Natural killer cell (primary cell): Measurements from ENCODE around the gene CRYBB2. TPM values are rescaled to one million over a fixed set of nuclear protein-coding genes. Genes with fewer than 3 reads are reported as not detected.
A peak's percentile ranks its signal among the peaks of the same experiment; 100 is the strongest.
"Not testable (repeated sequence)": the region's sequence is repeated elsewhere in the genome, so short reads cannot be mapped to it uniquely, and the experiment has no call there.

Experiments
- ATAC-seq, 3 donors: fragments of 150-1000 bp in 2 of 3; fragments of 200-7000 bp in 1 of 3; cut with Tn5 transposase; 1 replicate in 1 of 3; 2 replicates in 2 of 3; pipeline ENCODE4 v1.10.0; 2021; ENCODE audit warnings: mild to moderate bottlenecking in 2 of 3, moderate library complexity in 2 of 3
- DNase-seq, 2 donors: peaks; one replicate each; pipeline versions ENCODE4 v3.0.0 to v3.0.0-alpha.2; 2013 to 2021; ENCODE audit warnings: mixed read lengths in 1 of 2
- H3K27ac ChIP-seq: one replicate; pipeline ENCODE4 v1.5.1; 2013; ENCODE audit warnings: mild to moderate bottlenecking, low read length
- H3K27me3 ChIP-seq: one replicate; pipeline ENCODE4 v1.6.1; 2013; ENCODE audit warnings: low read length; ENCODE audit not compliant: control insufficient read depth, insufficient read depth
- H3K36me3 ChIP-seq: one replicate; pipeline ENCODE4 v1.6.1; 2013; ENCODE audit warnings: low read length; ENCODE audit not compliant: control insufficient read depth, insufficient read depth
- H3K4me1 ChIP-seq: one replicate; pipeline ENCODE4 v1.6.1; 2013; ENCODE audit warnings: low read length; ENCODE audit not compliant: control insufficient read depth, insufficient read depth
- H3K4me3 ChIP-seq: one replicate; pipeline ENCODE4 v1.5.1; 2013; ENCODE audit warnings: low read length
- H3K9me3 ChIP-seq: one replicate; pipeline ENCODE4 v1.6.1; 2013; ENCODE audit warnings: low read length; ENCODE audit not compliant: control insufficient read depth, insufficient read depth
- H3K27ac Mint-ChIP-seq, 2 donors: one replicate each; pipeline ENCODE4 v1.8.0; 2022; ENCODE audit warnings: mild to moderate bottlenecking in 2 of 2, mixed read lengths in 2 of 2, moderate library complexity in 1 of 2
- H3K27me3 Mint-ChIP-seq, 2 donors: one replicate each; pipeline ENCODE4 v1.8.0; 2022; ENCODE audit warnings: low read depth in 2 of 2, mixed read lengths in 2 of 2
- H3K36me3 Mint-ChIP-seq: one replicate; pipeline ENCODE4 v1.8.0; 2022; ENCODE audit warnings: mixed read lengths
- H3K4me1 Mint-ChIP-seq, 2 donors: one replicate each; pipeline ENCODE4 v1.8.0; 2022; ENCODE audit warnings: mixed read lengths in 2 of 2
- H3K4me3 Mint-ChIP-seq: one replicate; pipeline ENCODE4 v1.8.0; 2022; ENCODE audit warnings: mild to moderate bottlenecking, moderate library complexity, mixed read lengths
- H3K9me3 Mint-ChIP-seq, 2 donors: one replicate each; pipeline ENCODE4 v1.8.0; 2022; ENCODE audit warnings: mixed read lengths in 2 of 2
- CTCF ChIP-seq: fragments of 200-600 bp; IDR thresholded peaks from one replicate; pipeline ENCODE4 v1.8.0; 2022; ENCODE audit warnings: antibody characterized with exemption
- WGBS: methylation state at CpG from one replicate; pipeline ENCODE4 v1.1.7; 2013; ENCODE audit warnings: missing lambda C conversion rate; ENCODE audit not compliant: insufficient coverage; 5-methylcytosine and 5-hydroxymethylcytosine counted together
- intact Hi-C: fragments of 100-400 bp; cut with micrococcal nuclease; formaldehyde crosslinking; loops from one replicate; pipeline ENCODE4 v1.14.2; 2022
- total RNA-seq, 4 donors: library from RNA; stranded (reverse); fragments of 120-200 nt in 1 of 4; gene quantifications; one replicate each; pipeline versions ENCODE4 v1.2.3 to v1.2.4, GENCODE V29; 2013 to 2022

Gene CRYBB2
- total RNA-seq, 3 donors from 2014 or later (not counting 1 experiment from before 2014, with no cell fraction given) = not detected

- Histone ChIP-seq H3K27ac (no peak overlapping the region), H3K4me1 (no peaks in the 10 kb centered on the region), H3K4me3 (no peak overlapping the region), H3K27me3 (no peaks in the 10 kb centered on the region), H3K9me3 (no peaks in the 10 kb centered on the region), H3K36me3 (no peaks in the 10 kb centered on the region)
- Mint-ChIP-seq H3K27me3 (peaks cover 18 to 23% of the 10 kb centered on the region in 2 donors), H3K9me3 (peaks cover 0 to 2% of the 10 kb centered on the region in 2 donors), H3K27ac (no peak overlapping the region), H3K4me1 (no peaks in the 10 kb centered on the region), H3K4me3 (no peak overlapping the region), H3K36me3 (no peaks in the 10 kb centered on the region)
- no peak for TF ChIP-seq CTCF
- DNase-seq = no peak
- 95% methylated on average over 12 of the region's 13 CpGs for WGBS
- intact Hi-C loops = no loop called here
- ATAC-seq = peak in 1 of 3 donors; percentile 20
Measured at GRCh38 chr22:25228822-25229221, 9.4 kb downstream of the CRYBB2 start.

- intact Hi-C loops, H3K4me3 ChIP-seq: not testable (repeated sequence)
Measured at GRCh38 chr22:25230760-25231159, 11.3 kb downstream of the CRYBB2 start.

GRCh38 chr22:25232301-25232700, 12.9 kb downstream of the CRYBB2 start:
- 88% methylated on average over 5 of the region's 5 CpGs for WGBS
- no peaks in the 10 kb centered on the region for H3K27me3 ChIP-seq
- no peak overlapping the region for H3K27ac ChIP-seq
- Mint-ChIP-seq H3K4me1 (peaks cover 0 to 7% of the 10 kb centered on the region in 2 donors), H3K4me3 (no peak overlapping the region), H3K9me3 (peaks cover 0 to 2% of the 10 kb centered on the region in 2 donors), H3K27me3 (peaks cover 33 to 50% of the 10 kb centered on the region in 2 donors), H3K27ac (no peak overlapping the region), H3K36me3 (no peaks in the 10 kb centered on the region)
- DNase-seq (no peak), ATAC-seq (no peak)
- H3K36me3 ChIP-seq = no peaks in the 10 kb centered on the region
- intact Hi-C loops = no loop called here
- no peak for TF ChIP-seq CTCF
- no peaks in the 10 kb centered on the region for H3K9me3 ChIP-seq
- H3K4me1 ChIP-seq = peaks cover 6% of the 10 kb centered on the region
- H3K4me3 ChIP-seq = no peak overlapping the region

More at GRCh38 chr22:25230760-25231159, 11.3 kb downstream of the CRYBB2 start:
- H3K27me3 Mint-ChIP-seq = peaks cover 26 to 40% of the 10 kb centered on the region in 2 donors
- H3K4me1 ChIP-seq, DNase-seq, ATAC-seq, H3K27ac ChIP-seq, H3K27ac Mint-ChIP-seq, H3K4me1 Mint-ChIP-seq, H3K27me3 ChIP-seq, H3K4me3 Mint-ChIP-seq, H3K36me3 Mint-ChIP-seq, H3K36me3 ChIP-seq, H3K9me3 ChIP-seq, H3K9me3 Mint-ChIP-seq: not testable (repeated sequence)
- 60% methylated on average over 2 of the region's 2 CpGs for WGBS

- H3K27me3 Mint-ChIP-seq = peaks cover 39 to 54% of the 10 kb centered on the region in 2 donors
- H3K27me3 ChIP-seq, H3K36me3 Mint-ChIP-seq, H3K4me3 Mint-ChIP-seq, H3K4me1 Mint-ChIP-seq, H3K27ac Mint-ChIP-seq, H3K9me3 ChIP-seq, ATAC-seq, DNase-seq, H3K4me3 ChIP-seq, H3K27ac ChIP-seq, H3K36me3 ChIP-seq, intact Hi-C loops, H3K9me3 Mint-ChIP-seq, H3K4me1 ChIP-seq: not testable (repeated sequence)
Measured at GRCh38 chr22:25233706-25234105, 14.3 kb downstream of the CRYBB2 start.
